ENCODE measurements around the gene NPDC1.
"Not testable (repeated sequence)": the region's sequence is repeated elsewhere in the genome, so short reads cannot be mapped to it uniquely, and the experiment has no call there.

NPDC1 gene

GRCh38 chr9:137012694-137013570, 33.0 kb downstream of the NPDC1 start:
- DNase-seq (ENCODE audit: insufficient read length) (no peak), FAIRE-seq (no peak)
- TF ChIP-seq TAF1 (IDR thresholded peaks at IDR 0.05; ENCODE audit: borderline replicate concordance, low read depth, low read length) (no peak), POLR2A (IDR thresholded peaks at IDR 0.05; ENCODE audit: low read depth, low read length) (no peak), POLR2AphosphoS5 (IDR thresholded peaks at IDR 0.05; ENCODE audit: low read depth, low read length) (no peak)

GRCh38 chr9:137011907-137012675, 33.9 kb downstream of the NPDC1 start:
- no peak for DNase-seq (ENCODE audit: insufficient read length)
- TF ChIP-seq POLR2AphosphoS5 (IDR thresholded peaks at IDR 0.05; ENCODE audit: low read depth, low read length) (no peak), TAF1 (IDR thresholded peaks at IDR 0.05; ENCODE audit: borderline replicate concordance, low read depth, low read length) (no peak), POLR2A (IDR thresholded peaks at IDR 0.05; ENCODE audit: low read depth, low read length) (no peak)
- no peak for FAIRE-seq

- no peak for FAIRE-seq
- TF ChIP-seq POLR2AphosphoS5 (IDR thresholded peaks at IDR 0.05; ENCODE audit: low read depth, low read length) = no peak
- no peak for DNase-seq (ENCODE audit: insufficient read length)
Measured at GRCh38 chr9:137011156-137011555, 34.8 kb downstream of the NPDC1 start.

- FAIRE-seq = no peak
- no peak for DNase-seq (ENCODE audit: insufficient read length)
Measured at GRCh38 chr9:137009938-137010732, 35.8 kb downstream of the NPDC1 start.

GRCh38 chr9:137009217-137009616, 36.8 kb downstream of the NPDC1 start:
- TF ChIP-seq POLR2A (IDR thresholded peaks at IDR 0.05; ENCODE audit: low read depth, low read length) (no peak), TAF1 (IDR thresholded peaks at IDR 0.05; ENCODE audit: borderline replicate concordance, low read depth, low read length) (no peak), POLR2AphosphoS5 (IDR thresholded peaks at IDR 0.05; ENCODE audit: low read depth, low read length) (no peak)
- FAIRE-seq (no peak), DNase-seq (ENCODE audit: insufficient read length) (no peak)

More at GRCh38 chr9:137009938-137010732, 35.8 kb downstream of the NPDC1 start:
- no peak for TF ChIP-seq TAF1 (IDR thresholded peaks at IDR 0.05; ENCODE audit: borderline replicate concordance, low read depth, low read length)
- TF ChIP-seq POLR2AphosphoS5 (IDR thresholded peaks at IDR 0.05; ENCODE audit: low read depth, low read length) = no peak
- no peak for TF ChIP-seq POLR2A (IDR thresholded peaks at IDR 0.05; ENCODE audit: low read depth, low read length)

GRCh38 chr9:137008312-137008711, 37.7 kb downstream of the NPDC1 start:
- no peak for TF ChIP-seq POLR2AphosphoS5 (IDR thresholded peaks at IDR 0.05; ENCODE audit: low read depth, low read length)
- no peak for TF ChIP-seq TAF1 (IDR thresholded peaks at IDR 0.05; ENCODE audit: borderline replicate concordance, low read depth, low read length)
- TF ChIP-seq POLR2A (IDR thresholded peaks at IDR 0.05; ENCODE audit: low read depth, low read length) = no peak
- no peak for DNase-seq (ENCODE audit: insufficient read length)
- no peak for FAIRE-seq

- no peak for TF ChIP-seq POLR2A (IDR thresholded peaks at IDR 0.05; ENCODE audit: low read depth, low read length)
- TF ChIP-seq TAF1 (IDR thresholded peaks at IDR 0.05; ENCODE audit: borderline replicate concordance, low read depth, low read length) = no peak
- TF ChIP-seq POLR2AphosphoS5 (IDR thresholded peaks at IDR 0.05; ENCODE audit: low read depth, low read length) = no peak
- FAIRE-seq (no peak), DNase-seq (ENCODE audit: insufficient read length) (no peak)
Measured at GRCh38 chr9:137007816-137008270, 38.1 kb downstream of the NPDC1 start.

- TF ChIP-seq POLR2A (IDR thresholded peaks at IDR 0.05; ENCODE audit: low read depth, low read length) = no peak
- no peak for TF ChIP-seq TAF1 (IDR thresholded peaks at IDR 0.05; ENCODE audit: borderline replicate concordance, low read depth, low read length)
- TF ChIP-seq POLR2AphosphoS5 (IDR thresholded peaks at IDR 0.05; ENCODE audit: low read depth, low read length) = no peak
- DNase-seq (ENCODE audit: insufficient read length) (no peak), FAIRE-seq (no peak)
Measured at GRCh38 chr9:137007108-137007815, 38.7 kb downstream of the NPDC1 start.

- TF ChIP-seq POLR2AphosphoS5 (IDR thresholded peaks at IDR 0.05; ENCODE audit: low read depth, low read length) (no peak), TAF1 (IDR thresholded peaks at IDR 0.05; ENCODE audit: borderline replicate concordance, low read depth, low read length) (no peak), POLR2A (IDR thresholded peaks at IDR 0.05; ENCODE audit: low read depth, low read length) (no peak)
- no peak for FAIRE-seq
- no peak for DNase-seq (ENCODE audit: insufficient read length)
Measured at GRCh38 chr9:137006116-137007003, 39.6 kb downstream of the NPDC1 start.

- DNase-seq (ENCODE audit: insufficient read length); FAIRE-seq: not testable (repeated sequence)
Measured at GRCh38 chr9:137004285-137004684, 41.7 kb downstream of the NPDC1 start.
